Measurements from ENCODE around the gene AHNAK2.
A peak's percentile ranks its signal among the peaks of the same experiment; 100 is the strongest.
"Not testable (repeated sequence)": the region's sequence is repeated elsewhere in the genome, so short reads cannot be mapped to it uniquely, and the experiment has no call there.

The AHNAK2 gene

DNA sequence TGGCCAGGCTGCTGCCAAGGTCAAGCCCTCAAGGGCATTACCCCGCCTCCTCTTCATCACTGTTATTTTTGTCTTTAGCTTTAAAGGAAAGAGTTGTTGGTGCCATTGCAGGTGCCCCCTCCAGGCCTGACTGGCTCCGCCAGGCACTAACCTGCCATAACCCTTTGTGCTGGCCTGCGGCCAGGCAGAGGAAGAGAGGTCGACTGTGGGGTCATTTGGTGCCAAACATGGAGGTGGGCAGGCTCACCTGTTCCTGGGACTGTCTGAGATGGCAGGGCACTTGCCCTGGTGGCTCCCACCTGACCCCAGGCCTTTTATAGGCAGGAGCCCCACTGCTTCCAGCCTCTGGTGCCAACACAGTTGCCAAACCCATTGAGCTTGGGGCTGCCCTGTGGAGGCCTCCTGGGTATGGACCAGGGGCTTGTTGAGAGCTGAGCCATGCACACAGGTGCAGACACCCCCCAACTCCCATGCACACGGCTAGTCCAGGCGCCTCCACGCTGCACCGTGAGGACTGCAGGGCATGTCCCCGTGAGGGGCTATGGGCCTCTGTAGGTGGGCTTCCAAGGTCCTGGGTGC, 82.9 kb downstream of the AHNAK2 start:
- no peak for DNase-seq

DNA sequence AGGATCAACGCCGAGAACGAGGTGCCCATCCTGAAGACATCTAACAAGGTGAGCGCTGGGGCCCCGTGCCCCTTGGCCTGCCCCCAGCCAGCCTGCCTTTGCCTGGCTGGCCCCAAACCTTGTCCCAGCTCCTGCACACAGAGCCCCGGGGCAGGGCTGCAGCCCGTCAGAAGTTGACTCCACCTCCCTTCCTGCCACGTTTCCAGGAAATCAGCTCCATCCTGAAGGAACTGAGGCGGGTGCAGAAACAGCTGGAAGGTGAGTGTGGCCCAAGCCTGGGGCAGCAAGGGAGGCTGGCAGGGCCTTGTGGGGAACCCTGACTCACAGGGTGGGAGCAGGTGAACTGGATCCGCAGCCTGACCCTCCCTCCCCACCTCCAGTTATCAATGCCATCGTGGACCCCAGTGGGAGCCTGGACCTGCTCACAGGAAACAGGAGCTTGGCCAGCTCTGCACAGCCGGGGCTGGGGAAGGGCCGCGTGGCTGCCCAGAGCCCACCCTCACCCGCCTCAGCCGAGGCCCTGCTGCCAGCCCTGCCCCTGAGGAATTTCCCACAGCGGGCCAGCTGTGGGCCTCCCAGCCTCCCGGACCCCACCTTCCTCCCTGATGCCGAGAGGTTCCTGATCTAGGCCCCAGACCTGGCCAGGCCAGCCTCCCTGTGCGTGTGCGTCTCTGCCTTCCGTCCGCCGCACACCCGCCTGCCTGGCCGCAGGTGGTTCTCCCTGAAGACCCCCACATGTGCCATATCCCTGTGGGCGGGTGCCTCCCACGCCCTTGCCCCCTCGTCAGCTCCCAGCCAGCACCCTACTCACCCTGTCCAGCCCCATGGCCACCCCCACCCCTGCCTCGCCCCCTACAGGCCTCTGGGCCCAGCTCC, 83.6 kb downstream of the AHNAK2 start:
- DNase-seq = no peak

DNA sequence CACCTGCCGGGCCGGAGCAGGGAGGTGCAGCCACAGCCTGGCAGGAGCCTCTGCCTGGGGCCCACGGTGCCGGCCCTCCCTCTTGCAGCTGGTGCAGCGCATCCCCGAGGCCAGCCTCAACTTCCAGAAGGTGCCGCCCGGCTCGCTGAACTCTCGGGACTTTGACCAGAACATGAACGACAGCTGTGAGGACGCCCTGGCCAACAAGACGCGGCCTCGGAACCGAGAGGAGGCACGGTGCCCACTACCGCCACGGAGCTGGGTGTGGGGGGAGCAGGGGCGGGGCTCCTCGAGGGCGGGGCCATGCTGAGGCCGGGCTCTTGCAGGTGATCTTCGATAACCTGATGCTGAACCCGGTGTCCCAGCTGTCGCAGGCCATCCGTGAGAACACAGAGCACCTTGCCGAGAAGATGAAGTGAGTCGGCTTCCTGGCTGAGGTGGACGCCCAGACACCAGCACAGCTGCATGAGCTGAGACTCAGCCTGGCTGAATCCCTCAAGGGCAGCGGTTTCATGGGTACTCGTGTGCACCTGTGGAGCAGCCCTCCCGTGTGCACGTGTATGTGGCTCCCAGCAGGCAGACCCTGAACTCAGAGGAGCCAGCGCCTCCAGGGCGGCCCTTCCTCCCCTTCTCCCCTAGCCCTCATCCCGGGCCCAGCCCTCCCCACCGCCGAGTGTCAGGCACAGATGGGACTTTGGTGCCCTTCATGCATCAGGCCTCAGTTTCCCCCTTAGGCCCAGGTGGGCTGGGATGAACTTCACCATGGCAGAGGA, 84.6 kb downstream of the AHNAK2 start:
- DNase-seq = no peak

DNA sequence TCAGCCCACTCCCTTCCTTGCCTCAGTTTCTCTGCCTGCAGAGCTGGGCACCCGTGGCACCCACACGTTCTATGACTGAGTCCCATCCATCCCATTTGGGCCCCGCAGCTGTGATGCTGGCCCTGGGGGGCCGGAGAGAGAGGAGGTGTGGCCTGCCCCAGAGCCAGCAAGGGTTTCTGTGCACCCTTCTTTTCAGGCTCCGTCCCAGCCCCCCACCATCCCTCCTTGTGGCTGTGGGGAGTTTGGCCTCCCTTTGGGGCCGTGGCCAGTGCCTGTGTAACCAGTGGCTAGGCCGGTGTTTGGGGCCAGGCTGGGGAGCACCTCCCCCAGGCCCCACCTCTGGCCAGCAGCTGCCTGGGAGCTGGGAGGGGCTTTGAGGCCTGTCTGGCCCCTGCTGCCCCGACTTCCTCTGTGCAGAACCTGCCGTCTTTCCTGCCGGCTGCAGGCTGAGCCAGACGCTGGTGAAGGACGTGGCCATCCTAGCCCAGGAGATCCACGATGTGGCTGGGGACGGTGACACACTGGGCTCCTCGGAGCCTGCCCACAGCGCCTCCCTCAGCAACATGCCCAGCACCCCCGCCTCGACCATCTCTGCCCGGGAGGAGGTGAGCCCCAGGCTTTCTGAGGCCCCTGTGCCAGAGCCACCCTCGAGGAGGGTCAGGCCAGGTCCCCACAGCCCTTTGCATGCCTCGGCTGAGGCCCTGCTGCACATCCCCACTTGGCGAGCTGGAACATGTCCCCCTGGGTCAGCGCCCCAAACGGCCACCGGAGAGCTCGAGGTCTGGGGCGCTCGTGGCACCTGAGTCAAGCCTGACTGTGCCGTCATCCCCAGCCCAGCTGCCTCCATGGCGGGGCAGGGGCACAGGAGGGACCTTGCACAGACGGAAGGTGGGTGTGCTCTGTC, 85.4 kb downstream of the AHNAK2 start:
- no peak for DNase-seq

DNA sequence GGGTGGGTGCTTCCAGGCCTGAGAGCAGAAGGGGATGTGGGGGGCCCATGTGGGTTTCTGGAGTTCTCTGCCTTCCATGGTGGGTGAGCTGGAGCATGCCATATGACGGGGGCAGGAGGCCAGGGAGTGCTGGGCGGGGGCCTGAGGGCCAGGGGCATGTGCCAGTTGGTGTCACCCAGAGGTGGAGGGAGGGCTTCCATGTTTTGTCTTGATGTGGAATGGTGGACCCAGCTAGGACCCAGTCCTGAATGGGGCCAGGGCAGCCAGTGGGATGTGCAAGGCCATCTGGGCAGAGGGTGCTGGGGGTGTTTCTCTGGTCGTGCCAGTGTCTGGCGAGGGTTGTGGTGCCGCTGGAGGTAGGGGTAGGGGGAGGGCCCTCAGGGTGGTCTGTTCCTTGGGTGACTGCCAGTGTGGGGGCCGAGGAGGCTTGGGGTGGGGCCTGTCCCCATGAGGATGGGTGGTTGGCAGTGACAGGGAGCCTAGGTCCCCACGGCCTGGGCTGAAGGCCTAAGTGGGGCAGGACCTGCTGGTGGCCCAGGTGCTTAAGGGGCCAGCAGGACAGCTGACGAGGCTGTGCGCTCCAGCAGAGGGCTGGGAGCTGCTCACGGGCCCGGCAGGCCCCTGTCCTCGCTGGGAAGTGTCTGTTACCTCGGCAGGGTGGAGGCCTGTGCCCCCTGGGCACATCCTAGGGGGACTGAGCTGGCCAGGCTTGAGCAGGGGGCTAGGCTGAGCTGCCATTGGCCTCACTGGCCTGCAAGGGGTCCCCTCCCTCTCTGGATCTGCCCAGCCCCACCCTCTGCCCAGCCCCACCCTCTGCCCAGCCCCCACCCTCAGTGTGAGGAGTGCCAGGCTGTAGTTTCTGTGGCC, 86.3 kb downstream of the AHNAK2 start:
- no peak for DNase-seq

DNA sequence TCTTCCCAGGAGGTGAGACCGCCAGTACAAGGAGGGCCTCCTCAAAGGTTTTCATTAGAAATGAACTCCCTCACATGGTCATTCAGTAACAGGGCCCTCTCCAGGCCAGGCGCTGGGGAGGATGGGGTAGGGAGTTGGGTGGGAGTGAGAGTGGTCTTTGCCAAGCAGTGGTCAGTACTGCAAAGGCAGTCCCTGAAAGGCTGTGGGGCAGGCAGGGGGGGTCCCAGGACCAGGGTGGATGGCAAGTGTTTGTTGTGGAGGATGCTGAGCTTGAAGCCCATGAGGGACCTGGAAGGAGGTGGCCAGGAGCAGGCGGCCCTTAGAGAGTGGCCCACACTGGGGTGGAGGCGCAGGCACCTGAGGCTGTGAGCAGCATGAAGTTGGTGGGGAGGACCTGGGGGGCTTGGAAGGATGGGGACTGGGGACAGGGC, 87.0 kb downstream of the AHNAK2 start:
- DNase-seq = no peak

DNA sequence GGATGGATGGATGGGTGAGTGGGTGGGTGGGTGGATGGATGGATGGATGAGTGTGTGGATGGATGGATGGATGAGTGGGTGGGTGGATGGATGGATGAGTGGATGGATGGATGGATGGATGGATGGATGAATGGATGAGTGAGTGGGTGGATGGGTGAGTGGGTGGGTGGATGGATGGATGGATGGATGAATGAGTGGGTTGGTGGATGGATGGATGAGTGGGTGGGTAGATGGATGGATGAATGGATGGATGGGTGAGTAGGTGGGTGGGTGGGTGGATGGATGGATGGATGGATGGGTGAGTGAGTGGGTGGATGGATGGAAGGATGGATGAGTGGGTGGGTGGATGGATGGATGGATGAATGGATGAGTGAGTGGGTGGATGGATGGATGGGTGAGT, 87.9 kb downstream of the AHNAK2 start:
- DNase-seq = not testable (repeated sequence)

DNA sequence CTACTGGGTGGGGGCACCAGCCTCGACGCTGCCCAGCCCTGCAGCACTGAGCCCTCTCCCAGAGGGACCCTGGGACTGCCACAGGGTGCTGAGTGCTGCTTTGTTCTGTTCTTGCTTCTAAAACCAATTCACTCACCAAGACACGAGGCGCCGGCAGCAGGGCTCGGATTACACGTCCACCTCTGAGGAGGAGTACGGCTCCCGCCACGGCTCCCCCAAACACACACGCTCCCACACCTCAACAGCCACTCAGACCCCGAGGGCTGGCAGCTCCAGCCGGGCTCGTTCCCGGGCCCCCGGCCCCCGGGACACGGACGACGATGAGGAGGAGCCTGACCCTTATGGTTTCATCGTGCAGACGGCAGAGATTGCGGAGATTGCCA, 88.8 kb downstream of the AHNAK2 start:
- DNase-seq = no peak

DNA sequence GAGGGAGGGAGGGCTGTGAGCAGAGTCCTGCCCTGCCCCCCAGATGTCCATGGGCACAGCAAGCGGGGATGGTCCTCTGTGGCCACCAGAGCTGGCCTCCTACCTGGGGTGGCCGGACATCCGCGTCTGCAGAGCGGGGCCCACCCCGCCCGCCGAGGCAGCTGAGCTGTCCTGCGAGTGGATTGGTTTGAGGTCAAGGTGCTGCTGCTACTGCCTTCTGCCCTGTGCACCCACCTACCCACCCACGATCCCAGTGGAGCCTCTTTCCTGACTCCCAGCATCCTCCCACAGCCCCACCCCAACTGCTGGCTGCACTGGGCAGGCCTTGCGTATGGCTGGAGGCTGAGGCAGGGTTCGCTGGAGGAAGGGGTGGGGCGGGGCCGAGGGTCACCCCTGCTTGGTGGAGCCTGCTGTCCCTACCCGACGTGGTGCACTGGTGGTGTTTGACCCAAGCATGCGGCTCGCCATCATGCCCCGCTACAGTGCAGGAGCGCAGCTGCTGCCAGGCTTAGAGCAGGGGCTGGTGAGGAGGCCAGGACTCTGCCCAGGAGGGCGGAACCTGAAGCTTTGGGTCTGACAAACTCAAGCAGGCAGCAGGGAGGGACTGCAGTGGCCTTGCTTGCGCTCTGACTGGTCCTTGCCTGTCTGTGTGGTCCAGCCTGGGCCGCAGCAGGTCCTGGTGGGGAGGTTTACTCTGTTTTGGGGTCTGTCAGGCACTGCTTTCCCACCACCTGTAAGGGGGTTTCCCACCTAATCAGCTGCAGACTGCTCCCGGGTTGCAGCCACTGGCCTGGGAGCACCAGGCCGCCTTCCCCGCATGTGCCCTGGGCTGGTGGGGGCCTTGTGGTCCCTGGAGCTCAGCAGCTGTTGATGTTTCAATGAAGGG, 89.4 kb downstream of the AHNAK2 start:
- peak; percentile 0 for DNase-seq

DNA sequence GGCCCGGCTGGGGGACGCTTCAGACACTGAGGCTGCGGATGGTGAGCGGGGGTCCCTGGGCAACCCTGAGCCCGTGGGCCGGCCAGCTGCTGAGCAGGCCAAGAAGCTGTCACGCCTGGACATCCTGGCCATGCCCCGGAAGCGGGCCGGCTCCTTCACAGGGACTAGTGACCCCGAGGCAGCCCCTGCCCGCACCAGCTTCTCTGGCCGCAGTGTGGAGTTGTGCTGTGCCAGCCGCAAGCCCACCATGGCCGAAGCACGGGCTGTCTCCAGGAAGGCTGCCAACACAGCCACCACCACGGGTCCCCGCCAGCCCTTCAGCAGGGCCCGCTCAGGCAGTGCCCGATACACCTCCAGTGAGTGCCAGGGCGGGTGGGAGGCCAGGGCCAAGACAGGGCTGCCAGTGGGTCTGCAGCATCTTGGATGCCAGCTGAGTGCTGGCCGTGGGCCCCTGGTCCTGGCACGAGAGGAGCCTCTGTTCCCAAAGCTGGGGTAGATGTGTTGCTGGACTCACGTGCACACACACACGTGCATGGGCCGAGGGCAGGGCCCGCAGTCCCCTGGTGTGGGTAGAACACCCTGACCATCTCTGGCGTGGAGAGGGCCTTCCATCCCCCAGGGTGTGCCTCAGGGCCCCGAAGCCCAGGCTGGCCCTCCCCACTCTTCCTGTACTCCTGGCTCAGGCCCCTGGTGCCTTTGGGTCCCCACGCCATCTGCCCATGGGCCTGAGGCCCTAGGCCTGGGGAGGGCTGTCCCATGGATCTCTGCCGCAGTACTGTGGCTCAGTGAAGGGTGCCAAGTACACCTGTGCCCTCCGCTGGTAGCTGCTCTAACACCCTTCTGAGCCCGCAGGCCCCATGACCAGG, 90.3 kb downstream of the AHNAK2 start:
- DNase-seq = peak; percentile 1
